HepG2 (cell line): Measurements from ENCODE around the gene P3H4. TPM values are rescaled to one million over a fixed set of nuclear protein-coding genes. Genes with fewer than 3 reads are reported as not detected.

Source experiments
- GZF1 ChIP-seq: sonication (generic); formaldehyde crosslinking; IDR thresholded peaks from 2 replicates; pipeline ENCODE4 v1.5.1; 2020; ENCODE audit warnings: mild to moderate bottlenecking, missing genetic modification reagents
- HOXD1 ChIP-seq: sonication (generic); formaldehyde crosslinking; IDR thresholded peaks from 2 replicates; pipeline ENCODE4 v1.5.0; 2020; ENCODE audit warnings: missing genetic modification reagents
- JARID2 ChIP-seq: sonication (generic); formaldehyde crosslinking; IDR thresholded peaks from 2 replicates; pipeline ENCODE4 v1.8.1; 2023; ENCODE audit warnings: missing genetic modification reagents, inconsistent platforms; ENCODE audit not compliant: insufficient replicate concordance
- KDM1A ChIP-seq: IDR thresholded peaks from 2 replicates; pipeline ENCODE4 v1.6.1; 2016; ENCODE audit warnings: missing compliant biosample characterization
- KDM2A ChIP-seq: sonication (generic); formaldehyde crosslinking; IDR thresholded peaks from 2 replicates; pipeline ENCODE4 v1.4.0; 2020; ENCODE audit warnings: low read depth, missing genetic modification reagents, borderline replicate concordance
- MED8 ChIP-seq: sonication (generic); formaldehyde crosslinking; IDR thresholded peaks from 2 replicates; pipeline ENCODE4 v1.8.1; 2023; ENCODE audit warnings: mild to moderate bottlenecking, missing genetic modification reagents; ENCODE audit not compliant: insufficient replicate concordance
- POGZ ChIP-seq: sonication (generic); formaldehyde crosslinking; IDR thresholded peaks from 2 replicates; pipeline ENCODE4 v1.4.0; 2020; ENCODE audit warnings: mild to moderate bottlenecking, missing genetic modification reagents
- SKI ChIP-seq: fragments of 450-650 bp; IDR thresholded peaks from one replicate; pipeline ENCODE4 v1.6.1; 2018; ENCODE audit warnings: mild to moderate bottlenecking; ENCODE audit not compliant: partially characterized antibody
- SMAD1 ChIP-seq: sonication (generic); formaldehyde crosslinking; IDR thresholded peaks from 2 replicates; pipeline ENCODE4 v1.4.0; 2020; ENCODE audit warnings: missing genetic modification reagents, low read depth, mild to moderate bottlenecking, borderline replicate concordance
- SP2 ChIP-seq: sonication (generic); formaldehyde crosslinking; IDR thresholded peaks from 2 replicates; pipeline ENCODE4 v1.5.1; 2020; ENCODE audit warnings: mild to moderate bottlenecking, missing genetic modification reagents
- ZNF557 ChIP-seq: sonication (generic); formaldehyde crosslinking; IDR thresholded peaks from 2 replicates; pipeline ENCODE4 v1.4.0; 2020; ENCODE audit warnings: missing genetic modification reagents
- ZNF563 ChIP-seq: sonication (generic); formaldehyde crosslinking; IDR thresholded peaks from 2 replicates; pipeline ENCODE4 v1.8.0; 2022; ENCODE audit warnings: mild to moderate bottlenecking, moderate library complexity, missing genetic modification reagents
- ZNF678 ChIP-seq: sonication (generic); formaldehyde crosslinking; IDR thresholded peaks from 2 replicates; pipeline ENCODE4 v1.4.0; 2020; ENCODE audit warnings: mild to moderate bottlenecking, missing genetic modification reagents
- ZNF747 ChIP-seq: sonication (generic); formaldehyde crosslinking; IDR thresholded peaks from 2 replicates; pipeline ENCODE4 v1.8.1; 2023; ENCODE audit warnings: missing genetic modification reagents, mild to moderate bottlenecking, borderline replicate concordance
- ZNF772 ChIP-seq: sonication (generic); formaldehyde crosslinking; IDR thresholded peaks from 2 replicates; pipeline ENCODE4 v1.5.0; 2020; ENCODE audit warnings: mild to moderate bottlenecking, missing genetic modification reagents
- ZNF883 ChIP-seq: sonication (generic); formaldehyde crosslinking; IDR thresholded peaks from 2 replicates; pipeline ENCODE4 v1.5.1; 2020; ENCODE audit warnings: mild to moderate bottlenecking, missing genetic modification reagents; ENCODE audit errors: not compliant biosample characterization
- ZZZ3 ChIP-seq: sonication (generic); formaldehyde crosslinking; IDR thresholded peaks from 2 replicates; pipeline ENCODE4 v1.4.0; 2020; ENCODE audit warnings: missing genetic modification reagents, mild to moderate bottlenecking, borderline replicate concordance
- polyA plus RNA-seq, 8 experiments: library from polyadenylated mRNA; depleted of rRNA in 3 of 8; stranded (reverse) in 7 of 8; unstranded in 1 of 8; fragments of >200 nt; fragmentation: Illumina TruSeq in 4 of 8; extraction: Trizol in 4 of 8; gene quantifications; 2 replicates each; pipeline versions ENCODE4 v1.2.1 to v1.2.3, GENCODE V29; 2011 to 2016; ENCODE audit warnings: low read depth in 4 of 8, missing spikeins in 1 of 8, mixed read lengths in 1 of 8; ENCODE audit not compliant: insufficient read depth in 1 of 8
- total RNA-seq, 5 experiments: library from RNA; depleted of rRNA; stranded (reverse); fragments of >200 nt; fragmentation: Illumina TruSeq; extraction: Trizol; gene quantifications; 2 replicates each; pipeline ENCODE4 v1.2.3, GENCODE V29; 2016; ENCODE audit warnings: low read depth in 1 of 5
- TF ChIP-seq, protein P1 (sequence below): sonication (generic); formaldehyde crosslinking; IDR thresholded peaks from 2 replicates; pipeline ENCODE4 v1.8.0; 2022; ENCODE audit warnings: missing genetic modification reagents, mild to moderate bottlenecking, moderate library complexity, borderline replicate concordance
- TF ChIP-seq, protein P2 (sequence below): IDR thresholded peaks from 2 replicates; pipeline ENCODE4 v1.4.0; 2020; ENCODE audit warnings: mild to moderate bottlenecking, missing genetic modification reagents
- TF ChIP-seq, protein P3 (sequence below): sonication (generic); IDR thresholded peaks from 2 replicates; pipeline ENCODE4 v1.6.1; 2016; ENCODE audit warnings: low read depth, borderline replicate concordance
- TF ChIP-seq, protein P4 (sequence below): IDR thresholded peaks from 2 replicates; pipeline ENCODE4 v1.6.1; 2016
- TF ChIP-seq, protein P5 (sequence below): IDR thresholded peaks from 2 replicates; pipeline ENCODE4 v1.6.1; 2016; ENCODE audit warnings: missing genetic modification reagents, missing compliant biosample characterization

The P3H4 gene
- total and polyA plus RNA-seq, 2 of the 13 experiments (the other 11 are each of a cell fraction or from before 2014, with no cell fraction given): 37.1 to 50.6 TPM

DNA sequence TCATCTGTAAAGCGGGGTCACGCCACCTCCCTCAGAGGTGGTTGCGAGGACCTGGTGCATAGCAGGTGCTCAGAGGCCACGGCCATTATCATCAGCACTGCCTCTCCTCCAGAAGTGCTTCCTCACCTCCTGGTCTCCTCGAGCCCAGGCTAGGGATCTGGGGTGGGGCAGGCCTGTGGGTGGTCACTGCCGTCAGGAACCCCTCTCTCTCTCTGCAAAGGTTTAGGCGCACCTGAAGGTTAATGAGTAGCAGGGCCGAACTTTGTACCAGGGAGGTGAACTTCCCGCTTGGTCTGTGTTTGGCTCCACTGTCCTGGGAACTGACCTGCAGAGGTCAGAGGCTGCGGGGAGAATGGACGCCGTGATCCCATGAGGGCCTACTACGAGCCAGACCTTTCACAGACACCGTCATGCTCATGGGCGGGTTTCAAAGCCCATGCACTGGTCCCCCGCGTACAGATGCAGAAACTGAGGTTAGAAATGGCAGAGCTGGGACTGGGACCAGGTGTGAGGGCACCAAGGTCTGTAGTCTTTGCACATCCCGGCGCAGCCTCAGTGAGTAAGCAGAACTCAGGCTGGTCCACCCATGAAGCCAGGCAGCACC is 39.1 kb downstream of the P3H4 start (continued):
- TF ChIP-seq, protein P1, sequence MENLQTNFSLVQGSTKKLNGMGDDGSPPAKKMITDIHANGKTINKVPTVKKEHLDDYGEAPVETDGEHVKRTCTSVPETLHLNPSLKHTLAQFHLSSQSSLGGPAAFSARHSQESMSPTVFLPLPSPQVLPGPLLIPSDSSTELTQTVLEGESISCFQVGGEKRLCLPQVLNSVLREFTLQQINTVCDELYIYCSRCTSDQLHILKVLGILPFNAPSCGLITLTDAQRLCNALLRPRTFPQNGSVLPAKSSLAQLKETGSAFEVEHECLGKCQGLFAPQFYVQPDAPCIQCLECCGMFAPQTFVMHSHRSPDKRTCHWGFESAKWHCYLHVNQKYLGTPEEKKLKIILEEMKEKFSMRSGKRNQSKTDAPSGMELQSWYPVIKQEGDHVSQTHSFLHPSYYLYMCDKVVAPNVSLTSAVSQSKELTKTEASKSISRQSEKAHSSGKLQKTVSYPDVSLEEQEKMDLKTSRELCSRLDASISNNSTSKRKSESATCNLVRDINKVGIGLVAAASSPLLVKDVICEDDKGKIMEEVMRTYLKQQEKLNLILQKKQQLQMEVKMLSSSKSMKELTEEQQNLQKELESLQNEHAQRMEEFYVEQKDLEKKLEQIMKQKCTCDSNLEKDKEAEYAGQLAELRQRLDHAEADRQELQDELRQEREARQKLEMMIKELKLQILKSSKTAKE (CRISPR knock-in tag): peak; percentile 63; the same call in 1 of the 2 replicates
- TF ChIP-seq ZNF747 (CRISPR knock-in tag) (peak; percentile 92), ZNF883 (CRISPR knock-in tag) (peak; percentile 75), ZNF557 (no peak), ZNF678 (CRISPR knock-in tag) (0 out of 2 replicates have a peak, but pooled peaks have one; percentile 80), ZNF772 (CRISPR knock-in tag) (peak; percentile 96; the same call in 1 of the 2 replicates), SP2 (CRISPR knock-in tag) (no peak), SKI (peak; percentile 61), SMAD1 (CRISPR knock-in tag) (0 out of 2 replicates have a peak, but pooled peaks have one; percentile 66), GZF1 (peak; percentile 86; the same call in 1 of the 2 replicates), KDM1A (CRISPR knock-in tag) (peak; percentile 73; the same call in 1 of the 2 replicates), ZZZ3 (0 out of 2 replicates have a peak, but pooled peaks have one; percentile 68), KDM2A (peak; percentile 70; the same call in 1 of the 2 replicates), ZNF563 (CRISPR knock-in tag) (peak; percentile 83), HOXD1 (CRISPR knock-in tag) (0 out of 2 replicates have a peak, but pooled peaks have one; percentile 8), POGZ (CRISPR knock-in tag) (peak; percentile 54), JARID2 (CRISPR knock-in tag) (no peak), MED8 (CRISPR knock-in tag) (peak; percentile 36)
- TF ChIP-seq, protein P2, sequence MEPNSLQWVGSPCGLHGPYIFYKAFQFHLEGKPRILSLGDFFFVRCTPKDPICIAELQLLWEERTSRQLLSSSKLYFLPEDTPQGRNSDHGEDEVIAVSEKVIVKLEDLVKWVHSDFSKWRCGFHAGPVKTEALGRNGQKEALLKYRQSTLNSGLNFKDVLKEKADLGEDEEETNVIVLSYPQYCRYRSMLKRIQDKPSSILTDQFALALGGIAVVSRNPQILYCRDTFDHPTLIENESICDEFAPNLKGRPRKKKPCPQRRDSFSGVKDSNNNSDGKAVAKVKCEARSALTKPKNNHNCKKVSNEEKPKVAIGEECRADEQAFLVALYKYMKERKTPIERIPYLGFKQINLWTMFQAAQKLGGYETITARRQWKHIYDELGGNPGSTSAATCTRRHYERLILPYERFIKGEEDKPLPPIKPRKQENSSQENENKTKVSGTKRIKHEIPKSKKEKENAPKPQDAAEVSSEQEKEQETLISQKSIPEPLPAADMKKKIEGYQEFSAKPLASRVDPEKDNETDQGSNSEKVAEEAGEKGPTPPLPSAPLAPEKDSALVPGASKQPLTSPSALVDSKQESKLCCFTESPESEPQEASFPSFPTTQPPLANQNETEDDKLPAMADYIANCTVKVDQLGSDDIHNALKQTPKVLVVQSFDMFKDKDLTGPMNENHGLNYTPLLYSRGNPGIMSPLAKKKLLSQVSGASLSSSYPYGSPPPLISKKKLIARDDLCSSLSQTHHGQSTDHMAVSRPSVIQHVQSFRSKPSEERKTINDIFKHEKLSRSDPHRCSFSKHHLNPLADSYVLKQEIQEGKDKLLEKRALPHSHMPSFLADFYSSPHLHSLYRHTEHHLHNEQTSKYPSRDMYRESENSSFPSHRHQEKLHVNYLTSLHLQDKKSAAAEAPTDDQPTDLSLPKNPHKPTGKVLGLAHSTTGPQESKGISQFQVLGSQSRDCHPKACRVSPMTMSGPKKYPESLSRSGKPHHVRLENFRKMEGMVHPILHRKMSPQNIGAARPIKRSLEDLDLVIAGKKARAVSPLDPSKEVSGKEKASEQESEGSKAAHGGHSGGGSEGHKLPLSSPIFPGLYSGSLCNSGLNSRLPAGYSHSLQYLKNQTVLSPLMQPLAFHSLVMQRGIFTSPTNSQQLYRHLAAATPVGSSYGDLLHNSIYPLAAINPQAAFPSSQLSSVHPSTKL (CRISPR knock-in tag): peak; percentile 67
- TF ChIP-seq, protein P3, sequence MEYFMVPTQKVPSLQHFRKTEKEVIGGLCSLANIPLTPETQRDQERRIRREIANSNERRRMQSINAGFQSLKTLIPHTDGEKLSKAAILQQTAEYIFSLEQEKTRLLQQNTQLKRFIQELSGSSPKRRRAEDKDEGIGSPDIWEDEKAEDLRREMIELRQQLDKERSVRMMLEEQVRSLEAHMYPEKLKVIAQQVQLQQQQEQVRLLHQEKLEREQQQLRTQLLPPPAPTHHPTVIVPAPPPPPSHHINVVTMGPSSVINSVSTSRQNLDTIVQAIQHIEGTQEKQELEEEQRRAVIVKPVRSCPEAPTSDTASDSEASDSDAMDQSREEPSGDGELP: peak; percentile 38; the same call in 1 of the 2 replicates
- TF ChIP-seq, protein P4, sequence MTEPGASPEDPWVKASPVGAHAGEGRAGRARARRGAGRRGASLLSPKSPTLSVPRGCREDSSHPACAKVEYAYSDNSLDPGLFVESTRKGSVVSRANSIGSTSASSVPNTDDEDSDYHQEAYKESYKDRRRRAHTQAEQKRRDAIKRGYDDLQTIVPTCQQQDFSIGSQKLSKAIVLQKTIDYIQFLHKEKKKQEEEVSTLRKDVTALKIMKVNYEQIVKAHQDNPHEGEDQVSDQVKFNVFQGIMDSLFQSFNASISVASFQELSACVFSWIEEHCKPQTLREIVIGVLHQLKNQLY (CRISPR knock-in tag): 0 out of 2 replicates have a peak, but pooled peaks have one; percentile 42
- TF ChIP-seq, protein P5, sequence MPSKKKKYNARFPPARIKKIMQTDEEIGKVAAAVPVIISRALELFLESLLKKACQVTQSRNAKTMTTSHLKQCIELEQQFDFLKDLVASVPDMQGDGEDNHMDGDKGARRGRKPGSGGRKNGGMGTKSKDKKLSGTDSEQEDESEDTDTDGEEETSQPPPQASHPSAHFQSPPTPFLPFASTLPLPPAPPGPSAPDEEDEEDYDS (CRISPR knock-in tag): 0 out of 2 replicates have a peak, but pooled peaks have one; percentile 23
